ENCODE results near the gene CNTD1. TPM values are rescaled to one million over a fixed set of nuclear protein-coding genes. Genes with fewer than 3 reads are reported as not detected.

The CNTD1 gene
- total and polyA plus RNA-seq, 2 of the 4 experiments (the other 2 are of a cell fraction), result not detected

GRCh38 chr17:42795061-42795460 is 3.6 kb upstream of the CNTD1 start:
- BruUV-seq (replicated peaks), result no TSS peak
- Histone ChIP-seq H3K79me1 (ENCODE audit: low read depth in 1 of 2, low read length in 2 of 2) (peaks cover 20 to 39% of the 10 kb centered on the region in 2 experiments), H3K4me2 (ENCODE audit: low read depth, low read length) (no peak overlapping the region), H3K36me3 (ENCODE audit: control insufficient read depth, insufficient read depth, low read length) (peaks cover 4% of the 10 kb centered on the region; the same call in 1 of the 2 replicates), H2BK5ac (ENCODE audit: low read depth, low read length, poor library complexity, severe bottlenecking) (no peak overlapping the region), H3K14ac (replicated peaks; ENCODE audit: low read depth, low read length) (no peak overlapping the region), H3K9ac (ENCODE audit: low read depth, low read length) (no peak overlapping the region), H3K27ac (ENCODE audit: insufficient read depth, low read length) (no peak overlapping the region), H2AK9ac (replicated peaks; ENCODE audit: low read depth, low read length, poor library complexity) (no peak overlapping the region), H3K9me3 (ENCODE audit: control insufficient read depth, insufficient read depth, low read length) (no peaks in the 10 kb centered on the region), H3K4ac (ENCODE audit: low read depth, low read length) (no peak overlapping the region), H2AK5ac (ENCODE audit: low read depth, low read length) (no peak overlapping the region), H3K4me1 (ENCODE audit: control insufficient read depth, insufficient read depth, low read length) (peaks cover 7% of the 10 kb centered on the region), H4K5ac (ENCODE audit: low read depth, low read length) (no peak overlapping the region), H2AFZ (replicated peaks; ENCODE audit: low read length, poor library complexity) (no peak overlapping the region), H4K20me1 (ENCODE audit: insufficient read depth, low read length) (no peaks in the 10 kb centered on the region), H2BK15ac (ENCODE audit: low read depth, low read length) (no peak overlapping the region), H4K8ac (ENCODE audit: low read depth in 2 of 2, low read length in 2 of 2) (no peak overlapping the region), H3K4me3 (ENCODE audit: insufficient read depth, low read depth, low read length) (no peak overlapping the region), H2BK20ac (ENCODE audit: low read depth, low read length) (no peak overlapping the region), H3K9me1 (ENCODE audit: insufficient read depth, low read length) (peaks cover 19% of the 10 kb centered on the region), H3K56ac (ENCODE audit: extremely low read depth, insufficient read depth, low read length) (no peak overlapping the region), H3K27me3 (ENCODE audit: control insufficient read depth, insufficient read depth, low read length) (no peaks in the 10 kb centered on the region), H2BK120ac (ENCODE audit: low read depth, low read length) (no peak overlapping the region), H3K23ac (ENCODE audit: low read depth, low read length) (no peak overlapping the region), H3K18ac (ENCODE audit: low read depth, low read length) (no peak overlapping the region), H4K91ac (ENCODE audit: insufficient read depth, low read depth, low read length) (no peak overlapping the region)
- intact Hi-C loops (cut with micrococcal nuclease), result no loop called here
- DNase-seq (no peak), ATAC-seq (ENCODE audit: low read depth) (no peak)
- in situ Hi-C loops (cut with MboI; ENCODE audit: low sequenced_read_pairs), result no loop called here
- POLR2A ChIA-PET (ENCODE audit: unreplicated experiment), result no interaction called here
- 68% methylated on average over 3 of the region's 4 CpGs; no CpG with 5 or more reads in 1 of the 2 experiments for WGBS, 2 experiments (ENCODE audit: extremely low coverage in 2 of 2, insufficient read length in 1 of 2)
- CTCF ChIA-PET, result no interaction called here
- dilution Hi-C loops (cut with HindIII; ENCODE audit: low sequenced_read_pairs, unreplicated experiment), result no loop called here
- TF ChIP-seq CTCF (conservative IDR thresholded peaks at IDR 0.05; ENCODE audit: low read depth, low read length) (no peak), POLR2A (IDR thresholded peaks at IDR 0.05; ENCODE audit: low read depth, low read length) (no peak), MXI1 (IDR thresholded peaks at IDR 0.05; ENCODE audit: borderline replicate concordance, low read depth, low read length) (no peak), SMC3 (IDR thresholded peaks at IDR 0.05; ENCODE audit: low read depth, low read length) (no peak), ELK1 (IDR thresholded peaks at IDR 0.05; ENCODE audit: borderline replicate concordance, low read depth, low read length) (no peak), FOS (IDR thresholded peaks at IDR 0.05; ENCODE audit: low read depth, low read length) (no peak), RFX5 (IDR thresholded peaks at IDR 0.05; ENCODE audit: low read depth, low read length) (no peak), RAD21 (IDR thresholded peaks at IDR 0.05; ENCODE audit: low read length) (no peak), CHD1 (IDR thresholded peaks at IDR 0.05; ENCODE audit: low read depth, low read length) (no peak)
